DND-41 (cell line): Measurements from ENCODE around the gene KRTAP5-9.

Source experiments
- ATAC-seq: fragments of 200-7000 bp; cut with Tn5 transposase; 3 replicates; pipeline ENCODE4 v1.9.1; 2021; ENCODE audit warnings: low read depth; ENCODE audit not compliant: insufficient read depth
- DNase-seq: peaks from one replicate; pipeline ENCODE4 v3.0.0-alpha.2; 2020
- H2AFZ ChIP-seq: 2 replicates; pipeline ENCODE4 v1.6.0; 2012; ENCODE audit warnings: low read depth, low read length
- H3K27ac ChIP-seq: 2 replicates; pipeline ENCODE4 v1.5.1; 2012; ENCODE audit warnings: low read length, inconsistent platforms
- H3K27me3 ChIP-seq: fragments of 200-600 bp; sonication (generic); 2 replicates; pipeline ENCODE4 v1.6.0; 2012; ENCODE audit warnings: low read length, mild to moderate bottlenecking, inconsistent platforms; ENCODE audit not compliant: insufficient read depth, poor library complexity
- H3K36me3 ChIP-seq: 2 replicates; pipeline ENCODE4 v1.5.1; 2012; ENCODE audit warnings: low read length, inconsistent platforms; ENCODE audit not compliant: insufficient read depth
- H3K4me1 ChIP-seq: 2 replicates; pipeline ENCODE4 v1.5.1; 2012; ENCODE audit warnings: mild to moderate bottlenecking, low read length; ENCODE audit not compliant: insufficient read depth
- H3K4me2 ChIP-seq: 2 replicates; pipeline ENCODE4 v1.6.0; 2012; ENCODE audit warnings: mild to moderate bottlenecking, moderate library complexity, low read length, inconsistent platforms; ENCODE audit not compliant: insufficient read depth
- H3K4me3 ChIP-seq, 2 experiments: fragments of 200-600 bp in 1 of 2; shearing (Covaris generic) in 1 of 2; 2 replicates each; pipeline ENCODE4 v1.5.1; 2012 to 2016; ENCODE audit warnings: inconsistent platforms in 2 of 2, low read length in 2 of 2, mild to moderate bottlenecking in 2 of 2, low read depth in 1 of 2, moderate library complexity in 1 of 2
- H3K79me2 ChIP-seq: 2 replicates; pipeline ENCODE4 v1.6.0; 2012; ENCODE audit warnings: low read length, inconsistent platforms; ENCODE audit not compliant: insufficient read depth
- H3K9ac ChIP-seq: 2 replicates; pipeline ENCODE4 v1.6.0; 2012; ENCODE audit warnings: low read depth, mild to moderate bottlenecking, inconsistent platforms, low read length, moderate library complexity
- H3K9me3 ChIP-seq: 2 replicates; pipeline ENCODE4 v1.5.1; 2012; ENCODE audit warnings: low read length, moderate library complexity, mild to moderate bottlenecking, inconsistent platforms; ENCODE audit not compliant: insufficient read depth, severe bottlenecking
- H4K20me1 ChIP-seq: 2 replicates; pipeline ENCODE4 v1.6.0; 2012; ENCODE audit warnings: low read length; ENCODE audit not compliant: insufficient read depth
- EZH2 ChIP-seq: IDR thresholded peaks from 3 replicates; pipeline ENCODE4 v1.6.1; 2012; ENCODE audit warnings: borderline replicate concordance, low read depth, mild to moderate bottlenecking, moderate library complexity, low read length, inconsistent platforms; ENCODE audit not compliant: severe bottlenecking
- TF ChIP-seq, protein P1 (sequence below): IDR thresholded peaks from 2 replicates; pipeline ENCODE4 v1.5.1; 2012; ENCODE audit warnings: borderline replicate concordance, low read length, moderate library complexity, mild to moderate bottlenecking; ENCODE audit not compliant: poor library complexity, severe bottlenecking; ENCODE audit errors: extremely low read depth

KRTAP5-9 gene

GRCh38 chr11:71505781-71506180 lies 42.4 kb upstream of the KRTAP5-9 start:
- TF ChIP-seq, protein P1, sequence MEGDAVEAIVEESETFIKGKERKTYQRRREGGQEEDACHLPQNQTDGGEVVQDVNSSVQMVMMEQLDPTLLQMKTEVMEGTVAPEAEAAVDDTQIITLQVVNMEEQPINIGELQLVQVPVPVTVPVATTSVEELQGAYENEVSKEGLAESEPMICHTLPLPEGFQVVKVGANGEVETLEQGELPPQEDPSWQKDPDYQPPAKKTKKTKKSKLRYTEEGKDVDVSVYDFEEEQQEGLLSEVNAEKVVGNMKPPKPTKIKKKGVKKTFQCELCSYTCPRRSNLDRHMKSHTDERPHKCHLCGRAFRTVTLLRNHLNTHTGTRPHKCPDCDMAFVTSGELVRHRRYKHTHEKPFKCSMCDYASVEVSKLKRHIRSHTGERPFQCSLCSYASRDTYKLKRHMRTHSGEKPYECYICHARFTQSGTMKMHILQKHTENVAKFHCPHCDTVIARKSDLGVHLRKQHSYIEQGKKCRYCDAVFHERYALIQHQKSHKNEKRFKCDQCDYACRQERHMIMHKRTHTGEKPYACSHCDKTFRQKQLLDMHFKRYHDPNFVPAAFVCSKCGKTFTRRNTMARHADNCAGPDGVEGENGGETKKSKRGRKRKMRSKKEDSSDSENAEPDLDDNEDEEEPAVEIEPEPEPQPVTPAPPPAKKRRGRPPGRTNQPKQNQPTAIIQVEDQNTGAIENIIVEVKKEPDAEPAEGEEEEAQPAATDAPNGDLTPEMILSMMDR: no peak
- no peak for TF ChIP-seq EZH2
- no peaks in the 10 kb centered on the region for H3K27me3 ChIP-seq
- no peak overlapping the region for H3K27ac ChIP-seq
- no peak overlapping the region for H3K4me3 ChIP-seq
- H3K36me3 ChIP-seq: peaks cover 21% of the 10 kb centered on the region
- H3K9me3 ChIP-seq: peaks cover 2% of the 10 kb centered on the region
- H3K9ac ChIP-seq: no peak overlapping the region
- ATAC-seq: no peak
- no peaks in the 10 kb centered on the region for H3K79me2 ChIP-seq
- no peak overlapping the region for H2AFZ ChIP-seq
- H4K20me1 ChIP-seq: no peaks in the 10 kb centered on the region
- DNase-seq: no peak
- H3K4me1 ChIP-seq: no peaks in the 10 kb centered on the region
- no peak overlapping the region for H3K4me2 ChIP-seq

DNA sequence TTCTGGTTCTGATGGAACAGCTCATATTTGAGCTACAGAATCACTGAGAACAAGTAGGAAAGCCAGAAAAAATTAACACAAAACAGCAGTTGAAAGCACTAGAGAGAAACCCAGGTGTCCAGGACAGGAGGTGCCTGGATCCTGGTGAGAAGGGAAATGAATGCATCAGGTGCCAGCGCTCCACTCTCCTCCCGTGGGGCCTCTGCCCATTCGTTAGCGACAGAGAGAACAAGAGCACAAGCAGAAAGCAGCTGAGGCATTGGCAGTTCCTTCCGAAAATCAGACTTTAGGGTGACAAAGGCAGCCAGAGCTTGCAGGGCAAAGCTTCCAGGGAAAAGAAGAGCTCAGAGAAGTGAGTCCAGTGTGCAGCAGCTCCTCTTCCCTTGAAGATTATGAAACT lies 41.1 kb upstream of the KRTAP5-9 start:
- H3K4me3 ChIP-seq: no peak overlapping the region
- H4K20me1 ChIP-seq: no peaks in the 10 kb centered on the region
- no peaks in the 10 kb centered on the region for H3K79me2 ChIP-seq
- no peak overlapping the region for H3K4me2 ChIP-seq
- no peak for TF ChIP-seq EZH2
- peaks cover 10% of the 10 kb centered on the region; the same call in 1 of the 2 replicates for H3K36me3 ChIP-seq
- peaks cover 2% of the 10 kb centered on the region for H3K9me3 ChIP-seq
- ATAC-seq (no peak), DNase-seq (no peak)
- H3K9ac ChIP-seq: no peak overlapping the region
- no peaks in the 10 kb centered on the region for H3K4me1 ChIP-seq
- H2AFZ ChIP-seq: no peak overlapping the region
- H3K27ac ChIP-seq: no peak overlapping the region
- H3K27me3 ChIP-seq: no peaks in the 10 kb centered on the region

- Histone ChIP-seq H3K4me3 (no peak overlapping the region), H3K4me1 (no peaks in the 10 kb centered on the region), H3K27me3 (no peaks in the 10 kb centered on the region), H3K9me3 (no peaks in the 10 kb centered on the region), H4K20me1 (no peaks in the 10 kb centered on the region), H3K36me3 (no peaks in the 10 kb centered on the region), H3K9ac (no peak overlapping the region), H3K4me2 (no peak overlapping the region), H2AFZ (no peak overlapping the region), H3K79me2 (no peaks in the 10 kb centered on the region), H3K27ac (no peak overlapping the region)
- TF ChIP-seq, protein P1: no peak
- TF ChIP-seq EZH2: no peak
- ATAC-seq: no peak
- DNase-seq: no peak
Observed at GRCh38 chr11:71518506-71519471, 29.4 kb upstream of the KRTAP5-9 start.

GRCh38 chr11:71519546-71519945 lies 28.7 kb upstream of the KRTAP5-9 start:
- no peak for ATAC-seq
- no peaks in the 10 kb centered on the region for H3K79me2 ChIP-seq
- no peaks in the 10 kb centered on the region for H3K9me3 ChIP-seq
- no peak for DNase-seq
- H3K4me3 ChIP-seq: no peak overlapping the region
- no peaks in the 10 kb centered on the region for H3K27me3 ChIP-seq
- H3K36me3 ChIP-seq: no peaks in the 10 kb centered on the region
- H3K9ac ChIP-seq: no peak overlapping the region
- H4K20me1 ChIP-seq: no peaks in the 10 kb centered on the region
- no peaks in the 10 kb centered on the region for H3K4me1 ChIP-seq
- H3K27ac ChIP-seq: no peak overlapping the region
- H2AFZ ChIP-seq: no peak overlapping the region
- TF ChIP-seq, protein P1: no peak
- TF ChIP-seq EZH2: no peak
- H3K4me2 ChIP-seq: no peak overlapping the region
